Stimulated activated CD4-positive, alpha-beta T cell treated with anti-CD3 and anti-CD28 coated beads, TNF-alpha, amount 100 ng/mL, for 48 hours (primary cell): Measurements from ENCODE around the gene LOXL1.
A peak's percentile ranks its signal among the peaks of the same experiment; 100 is the strongest.

Experiments used
- DNase-seq, 3 donors: peaks; one replicate each; pipeline ENCODE4 v3.0.0-alpha.2; 2020; ENCODE audit warnings: low read depth in 3 of 3

LOXL1 gene

GRCh38 chr15:73922186-73923151, 3.8 kb upstream of the LOXL1 start:
- no peak for DNase-seq

GRCh38 chr15:73923156-73923487, 3.1 kb upstream of the LOXL1 start:
- DNase-seq: no peak

GRCh38 chr15:73923488-73924164, 2.6 kb upstream of the LOXL1 start:
- DNase-seq: no peak

- no peak for DNase-seq
These were observed 1.9 kb upstream of the LOXL1 start for GRCh38 chr15:73924171-73924921.

GRCh38 chr15:73925848-73926218, 429 bp upstream of the LOXL1 start:
- no peak for DNase-seq

GRCh38 chr15:73927003-73927475, 777 bp downstream of the LOXL1 start:
- DNase-seq: no peak

GRCh38 chr15:73927476-73928240, 1.4 kb downstream of the LOXL1 start:
- DNase-seq: peak; percentile 43 to 73 (median 43)

GRCh38 chr15:73928241-73928579, 1.9 kb downstream of the LOXL1 start:
- DNase-seq: no peak

- DNase-seq: no peak
These were observed 2.8 kb downstream of the LOXL1 start for GRCh38 chr15:73928971-73929627.

GRCh38 chr15:73930371-73930770, 4.1 kb downstream of the LOXL1 start:
- no peak for DNase-seq

GRCh38 chr15:73930790-73931281, 4.6 kb downstream of the LOXL1 start:
- no peak for DNase-seq

- DNase-seq: no peak
These were observed 5.2 kb downstream of the LOXL1 start for GRCh38 chr15:73931441-73931840.

GRCh38 chr15:73932381-73933191, 6.3 kb downstream of the LOXL1 start:
- DNase-seq: no peak

- no peak for DNase-seq
These were observed 8.0 kb downstream of the LOXL1 start for GRCh38 chr15:73934281-73934680.

GRCh38 chr15:73935547-73935946, 9.3 kb downstream of the LOXL1 start:
- no peak for DNase-seq

- DNase-seq: no peak
These were observed 9.9 kb downstream of the LOXL1 start for GRCh38 chr15:73936181-73936580.

- no peak for DNase-seq
These were observed 10.5 kb downstream of the LOXL1 start for GRCh38 chr15:73936588-73937290.

GRCh38 chr15:73937296-73937695, 11.0 kb downstream of the LOXL1 start:
- DNase-seq: no peak

- no peak for DNase-seq
These were observed 11.5 kb downstream of the LOXL1 start for GRCh38 chr15:73937726-73938125.
